Panc1 (cell line): Measurements from ENCODE around the gene TMEM123. TPM values are rescaled to one million over a fixed set of nuclear protein-coding genes. Genes with fewer than 3 reads are reported as not detected.

Experiments
- ATAC-seq: fragments of 200-7000 bp; cut with Tn5 transposase; 2 replicates; pipeline ENCODE4 v1.9.1; 2020; ENCODE audit warnings: mild to moderate bottlenecking, moderate library complexity
- BruUV-seq: library from RNA; stranded (reverse); fragments of 400-500 nt; replicated peaks from 2 replicates; lab custom pipeline; 2021; lab: Mats Ljungman, UMichigan
- CTCF ChIA-PET: fragments of 300-600 bp; sonication (Branson Sonifier 250); formaldehyde crosslinking; loops from one replicate; lab custom pipeline; 2022; ENCODE audit warnings: antibody characterized with exemption; lab: Charles Lee
- POLR2A ChIA-PET: fragments of 300-600 bp; sonication (Branson Sonifier 250); formaldehyde crosslinking; loops from one replicate; lab custom pipeline; 2022; ENCODE audit warnings: antibody characterized with exemption; lab: Charles Lee
- DNase-seq: peaks from one replicate; pipeline ENCODE4 v3.0.0-alpha.2; 2010; ENCODE audit warnings: low read depth, low spot score
- H3K27ac ChIP-seq: 2 replicates; pipeline ENCODE4 v1.5.1; 2011; ENCODE audit warnings: mild to moderate bottlenecking, low read length, inconsistent platforms
- H3K27me3 ChIP-seq: fragments of 200-500 bp; sonication (Bioruptor generic); 2 replicates; pipeline ENCODE4 v1.6.0; 2014; ENCODE audit warnings: low read length, inconsistent platforms; ENCODE audit not compliant: control insufficient read depth, insufficient read depth
- H3K36me3 ChIP-seq: fragments of 200-500 bp; sonication (Bioruptor generic); 2 replicates; pipeline ENCODE4 v1.5.1; 2014; ENCODE audit warnings: inconsistent platforms, mild to moderate bottlenecking, low read length, moderate library complexity; ENCODE audit not compliant: control insufficient read depth, insufficient read depth
- H3K4me1 ChIP-seq: 2 replicates; pipeline ENCODE4 v1.5.1; 2011; ENCODE audit warnings: inconsistent platforms, mild to moderate bottlenecking, low read length, moderate library complexity; ENCODE audit not compliant: control insufficient read depth, insufficient read depth
- H3K4me3 ChIP-seq, 2 experiments: 2 replicates each; pipeline ENCODE4 v1.5.1; 2011 to 2012; ENCODE audit warnings: low read depth in 2 of 2, low read length in 2 of 2, mild to moderate bottlenecking in 2 of 2, inconsistent platforms in 1 of 2, moderate library complexity in 1 of 2
- H3K9me3 ChIP-seq: fragments of 200-500 bp; sonication (Bioruptor generic); 2 replicates; pipeline ENCODE4 v1.5.1; 2014; ENCODE audit warnings: low read depth, mild to moderate bottlenecking, inconsistent platforms, low read length, moderate library complexity; ENCODE audit not compliant: control insufficient read depth, insufficient read depth
- POLR2AphosphoS5 ChIP-seq: IDR thresholded peaks from 2 replicates; pipeline ENCODE4 v1.6.1; 2012; ENCODE audit warnings: mild to moderate bottlenecking, low read depth, low read length, moderate library complexity
- SIN3A ChIP-seq: IDR thresholded peaks from 2 replicates; pipeline ENCODE4 v1.6.1; 2012; ENCODE audit warnings: low read depth, mild to moderate bottlenecking, low read length, moderate library complexity, borderline replicate concordance; ENCODE audit not compliant: insufficient read depth
- TCF7L2 ChIP-seq: IDR thresholded peaks from 2 replicates; pipeline ENCODE4 v1.6.1; 2011; ENCODE audit warnings: mild to moderate bottlenecking, low read depth, low read length, inconsistent platforms
- in situ Hi-C: cut with HindIII; loops from 2 replicates; pipeline ENCODE4 v1.10.0; 2016; ENCODE audit warnings: low sequenced_read_pairs, low pct_unique_long_range_greater_than_20kb
- intact Hi-C: fragments of 100-400 bp; cut with micrococcal nuclease; formaldehyde crosslinking; loops from one replicate; pipeline ENCODE4 v1.10.0; 2022; ENCODE audit not compliant: unreplicated experiment
- total RNA-seq: library from RNA; stranded (reverse); gene quantifications from one replicate; pipeline ENCODE4 v1.2.1, GENCODE V29; 2021; ENCODE audit not compliant: unreplicated experiment
- TF ChIP-seq, protein P1 (sequence below): fragments of 450-650 bp; IDR thresholded peaks from 2 replicates; pipeline ENCODE4 v1.5.1; 2017; ENCODE audit warnings: mild to moderate bottlenecking
- TF ChIP-seq, protein P2 (sequence below), 2 experiments: IDR thresholded peaks; 2 replicates each; pipeline ENCODE4 v1.6.1; 2011 to 2012; ENCODE audit warnings: low read depth in 2 of 2, control low read depth in 1 of 2, low read length in 1 of 2, mild to moderate bottlenecking in 1 of 2, moderate library complexity in 1 of 2; ENCODE audit not compliant: insufficient read depth in 1 of 2

The TMEM123 gene
- total RNA-seq, 1 experiment from 2014 or later = 383 TPM

DNA sequence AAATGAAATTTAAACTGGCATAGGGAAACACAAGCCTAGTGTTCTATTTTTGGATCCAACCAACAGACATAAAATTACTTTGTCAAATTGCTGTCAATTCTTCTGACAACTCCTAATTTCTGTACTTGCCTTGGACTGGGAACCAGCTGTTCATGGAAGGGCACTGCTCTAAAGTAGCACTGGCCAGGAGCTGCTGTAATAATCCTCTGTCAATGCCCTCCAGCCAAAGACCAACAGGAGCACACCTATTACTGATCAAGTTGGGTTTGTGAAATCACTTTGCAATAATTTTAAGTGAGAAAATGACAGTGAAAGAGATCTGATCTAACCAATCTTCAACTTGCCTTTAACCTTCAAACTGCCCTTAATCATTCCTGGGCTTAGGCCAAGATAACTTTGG lies 18.9 kb upstream of the TMEM123 start:
- Histone ChIP-seq H3K4me1 (peaks cover 30% of the 10 kb centered on the region), H3K4me3 (no peak overlapping the region), H3K9me3 (no peaks in the 10 kb centered on the region), H3K27ac (no peak overlapping the region), H3K36me3 (no peaks in the 10 kb centered on the region), H3K27me3 (no peaks in the 10 kb centered on the region)
- no peak for ATAC-seq
- no peak for DNase-seq
- no peak for TF ChIP-seq POLR2AphosphoS5
- no peak for TF ChIP-seq SIN3A
- TF ChIP-seq, protein P1, sequence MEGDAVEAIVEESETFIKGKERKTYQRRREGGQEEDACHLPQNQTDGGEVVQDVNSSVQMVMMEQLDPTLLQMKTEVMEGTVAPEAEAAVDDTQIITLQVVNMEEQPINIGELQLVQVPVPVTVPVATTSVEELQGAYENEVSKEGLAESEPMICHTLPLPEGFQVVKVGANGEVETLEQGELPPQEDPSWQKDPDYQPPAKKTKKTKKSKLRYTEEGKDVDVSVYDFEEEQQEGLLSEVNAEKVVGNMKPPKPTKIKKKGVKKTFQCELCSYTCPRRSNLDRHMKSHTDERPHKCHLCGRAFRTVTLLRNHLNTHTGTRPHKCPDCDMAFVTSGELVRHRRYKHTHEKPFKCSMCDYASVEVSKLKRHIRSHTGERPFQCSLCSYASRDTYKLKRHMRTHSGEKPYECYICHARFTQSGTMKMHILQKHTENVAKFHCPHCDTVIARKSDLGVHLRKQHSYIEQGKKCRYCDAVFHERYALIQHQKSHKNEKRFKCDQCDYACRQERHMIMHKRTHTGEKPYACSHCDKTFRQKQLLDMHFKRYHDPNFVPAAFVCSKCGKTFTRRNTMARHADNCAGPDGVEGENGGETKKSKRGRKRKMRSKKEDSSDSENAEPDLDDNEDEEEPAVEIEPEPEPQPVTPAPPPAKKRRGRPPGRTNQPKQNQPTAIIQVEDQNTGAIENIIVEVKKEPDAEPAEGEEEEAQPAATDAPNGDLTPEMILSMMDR = no peak
- TF ChIP-seq TCF7L2 = no peak
- TF ChIP-seq, protein P2, sequence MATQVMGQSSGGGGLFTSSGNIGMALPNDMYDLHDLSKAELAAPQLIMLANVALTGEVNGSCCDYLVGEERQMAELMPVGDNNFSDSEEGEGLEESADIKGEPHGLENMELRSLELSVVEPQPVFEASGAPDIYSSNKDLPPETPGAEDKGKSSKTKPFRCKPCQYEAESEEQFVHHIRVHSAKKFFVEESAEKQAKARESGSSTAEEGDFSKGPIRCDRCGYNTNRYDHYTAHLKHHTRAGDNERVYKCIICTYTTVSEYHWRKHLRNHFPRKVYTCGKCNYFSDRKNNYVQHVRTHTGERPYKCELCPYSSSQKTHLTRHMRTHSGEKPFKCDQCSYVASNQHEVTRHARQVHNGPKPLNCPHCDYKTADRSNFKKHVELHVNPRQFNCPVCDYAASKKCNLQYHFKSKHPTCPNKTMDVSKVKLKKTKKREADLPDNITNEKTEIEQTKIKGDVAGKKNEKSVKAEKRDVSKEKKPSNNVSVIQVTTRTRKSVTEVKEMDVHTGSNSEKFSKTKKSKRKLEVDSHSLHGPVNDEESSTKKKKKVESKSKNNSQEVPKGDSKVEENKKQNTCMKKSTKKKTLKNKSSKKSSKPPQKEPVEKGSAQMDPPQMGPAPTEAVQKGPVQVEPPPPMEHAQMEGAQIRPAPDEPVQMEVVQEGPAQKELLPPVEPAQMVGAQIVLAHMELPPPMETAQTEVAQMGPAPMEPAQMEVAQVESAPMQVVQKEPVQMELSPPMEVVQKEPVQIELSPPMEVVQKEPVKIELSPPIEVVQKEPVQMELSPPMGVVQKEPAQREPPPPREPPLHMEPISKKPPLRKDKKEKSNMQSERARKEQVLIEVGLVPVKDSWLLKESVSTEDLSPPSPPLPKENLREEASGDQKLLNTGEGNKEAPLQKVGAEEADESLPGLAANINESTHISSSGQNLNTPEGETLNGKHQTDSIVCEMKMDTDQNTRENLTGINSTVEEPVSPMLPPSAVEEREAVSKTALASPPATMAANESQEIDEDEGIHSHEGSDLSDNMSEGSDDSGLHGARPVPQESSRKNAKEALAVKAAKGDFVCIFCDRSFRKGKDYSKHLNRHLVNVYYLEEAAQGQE (IDR thresholded peaks at IDR 0.05; ENCODE audit: insufficient read depth in 1 of 2, low read depth in 2 of 2, low read length in 1 of 2) = no peak
- in situ Hi-C loops = no loop called here
- POLR2A ChIA-PET = no interaction called here
- intact Hi-C loops = no loop called here
- no TSS peak for BruUV-seq
- CTCF ChIA-PET = no interaction called here

DNA sequence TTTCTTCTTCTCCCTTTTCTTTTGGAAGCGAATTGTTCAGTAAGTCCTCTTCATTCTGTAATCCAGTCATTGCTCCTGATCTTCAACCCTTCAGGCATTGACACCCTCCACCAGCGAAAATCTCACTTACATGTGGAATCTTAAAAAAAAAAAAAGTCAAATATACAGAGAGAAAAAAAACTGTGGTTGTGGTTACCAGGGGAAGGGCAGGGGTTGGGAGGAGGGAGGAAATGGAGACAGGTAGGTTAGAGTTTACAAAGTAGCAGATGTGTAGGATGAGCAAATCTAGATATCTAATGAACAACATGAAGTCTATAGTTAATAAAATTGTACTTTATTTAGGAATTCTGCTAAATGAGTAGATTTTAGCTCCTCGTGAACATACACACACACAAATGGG lies 17.7 kb upstream of the TMEM123 start:
- Histone ChIP-seq H3K27ac (no peak overlapping the region), H3K9me3 (no peaks in the 10 kb centered on the region), H3K4me3 (no peak overlapping the region), H3K4me1 (peaks cover 25% of the 10 kb centered on the region), H3K27me3 (no peaks in the 10 kb centered on the region), H3K36me3 (no peaks in the 10 kb centered on the region)
- no TSS peak for BruUV-seq
- CTCF ChIA-PET = no interaction called here
- DNase-seq (no peak), ATAC-seq (no peak)
- POLR2A ChIA-PET = no interaction called here
- in situ Hi-C loops (no loop called here), intact Hi-C loops (no loop called here)
- TF ChIP-seq, protein P1 = no peak
- TF ChIP-seq TCF7L2 (no peak), POLR2AphosphoS5 (no peak), SIN3A (no peak)
- TF ChIP-seq, protein P2 (IDR thresholded peaks at IDR 0.05; ENCODE audit: insufficient read depth in 1 of 2, low read depth in 2 of 2, low read length in 1 of 2) = no peak
